GM19467 (cell line): ENCODE results near the gene MAST1.
"Not testable (repeated sequence)": the region's sequence is repeated elsewhere in the genome, so short reads cannot be mapped to it uniquely, and the experiment has no call there.

Source experiments
- ATAC-seq: cut with Tn5 transposase; IDR thresholded peaks from one replicate; pipeline ENCODE4 v1.9.1; 2021; ENCODE audit warnings: mild to moderate bottlenecking, moderate library complexity; ENCODE audit not compliant: unreplicated experiment

Gene MAST1

GRCh38 chr19:12838182-12838885 lies at the start of gene MAST1:
TSS of gene MAST1 (plus strand) at chr19:12838515. CDS start at chr19:12838573, 58 bp downstream.
- no peak for ATAC-seq

- ATAC-seq, result no peak
Observed at GRCh38 chr19:12788682-12789097, 49.6 kb upstream of the MAST1 start.

GRCh38 chr19:12789098-12789903 lies 49.0 kb upstream of the MAST1 start:
- no peak for ATAC-seq

- ATAC-seq, result peak; percentile 39
Observed at GRCh38 chr19:12789904-12790619, 48.3 kb upstream of the MAST1 start.

- no peak for ATAC-seq
Observed at GRCh38 chr19:12790628-12791344, 47.5 kb upstream of the MAST1 start.

GRCh38 chr19:12791345-12792050 lies 46.8 kb upstream of the MAST1 start, which contains the start of gene JUNB:
TSS of gene JUNB (plus strand) at chr19:12791486. CDS start at chr19:12791772, 286 bp downstream.
- peak; percentile 25 for ATAC-seq

GRCh38 chr19:12792051-12792852 lies 46.1 kb upstream of the MAST1 start:
- no peak for ATAC-seq

- ATAC-seq, result no peak
Observed at GRCh38 chr19:12792853-12793289, 45.4 kb upstream of the MAST1 start.

- peak; percentile 30 for ATAC-seq
Observed at GRCh38 chr19:12793290-12794195, 44.8 kb upstream of the MAST1 start.

- ATAC-seq, result no peak
Observed at GRCh38 chr19:12794196-12794941, 43.9 kb upstream of the MAST1 start.

GRCh38 chr19:12794971-12795381 lies 43.3 kb upstream of the MAST1 start:
- no peak for ATAC-seq

GRCh38 chr19:12796146-12797071 lies 41.9 kb upstream of the MAST1 start:
- ATAC-seq, result no peak

GRCh38 chr19:12797141-12797587 lies 41.2 kb upstream of the MAST1 start:
- no peak for ATAC-seq

- not testable (repeated sequence) for ATAC-seq
Observed at GRCh38 chr19:12797607-12798006, 40.7 kb upstream of the MAST1 start.

GRCh38 chr19:12799742-12800465 lies 38.4 kb upstream of the MAST1 start:
- ATAC-seq, result no peak

GRCh38 chr19:12800466-12800770 lies 37.9 kb upstream of the MAST1 start:
- ATAC-seq, result no peak
